Activated naive CD8-positive, alpha-beta T cell treated with anti-CD3 and anti-CD28 coated beads for 36 hours (primary cell): ENCODE data around the gene ACP5. TPM values are rescaled to one million over a fixed set of nuclear protein-coding genes. Genes with fewer than 3 reads are reported as not detected.
"Not testable (repeated sequence)": the region's sequence is repeated elsewhere in the genome, so short reads cannot be mapped to it uniquely, and the experiment has no call there.

Experiments used
- DNase-seq: peaks from one replicate; pipeline ENCODE4 v3.0.0; 2021
- H3K27ac Mint-ChIP-seq: one replicate; pipeline ENCODE4 v1.8.0; 2022; ENCODE audit warnings: mild to moderate bottlenecking, moderate library complexity, mixed read lengths
- H3K27me3 Mint-ChIP-seq: one replicate; pipeline ENCODE4 v1.8.0; 2022; ENCODE audit warnings: mild to moderate bottlenecking, mixed read lengths
- H3K36me3 Mint-ChIP-seq: one replicate; pipeline ENCODE4 v1.8.0; 2021; ENCODE audit warnings: mild to moderate bottlenecking, mixed read lengths
- H3K4me1 Mint-ChIP-seq: one replicate; pipeline ENCODE4 v1.8.0; 2021; ENCODE audit warnings: mixed read lengths
- H3K4me3 Mint-ChIP-seq: one replicate; pipeline ENCODE4 v1.8.0; 2022; ENCODE audit warnings: mild to moderate bottlenecking, moderate library complexity, mixed read lengths
- H3K9me3 Mint-ChIP-seq: one replicate; pipeline ENCODE4 v1.8.0; 2022; ENCODE audit warnings: mixed read lengths
- total RNA-seq, 2 experiments: library from RNA; stranded (reverse); gene quantifications; one replicate each; pipeline ENCODE4 v1.2.3, GENCODE V29; 2021

The ACP5 gene
- total RNA-seq, 2 experiments from 2014 or later, result 3.4 to 4.3 TPM

DNA sequence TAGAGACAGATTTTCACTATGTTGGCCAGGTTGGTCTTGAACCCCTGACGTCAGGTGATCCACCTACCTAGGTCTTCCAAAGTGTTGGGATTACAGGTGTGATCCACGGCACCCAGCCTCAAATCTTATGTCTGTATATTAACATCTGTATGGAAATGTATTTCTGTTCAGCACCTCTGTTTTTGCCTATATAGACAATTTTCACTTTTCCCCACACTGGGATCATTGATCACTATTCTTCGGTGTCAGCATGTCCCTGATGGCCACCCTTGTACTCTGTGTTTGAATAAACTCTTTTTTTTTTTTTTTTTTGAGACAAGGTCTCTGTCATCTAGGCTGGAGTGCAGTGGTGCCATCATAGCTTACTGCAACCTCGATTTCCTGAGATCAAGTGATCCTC is 16.6 kb upstream of the ACP5 start:
- Mint-ChIP-seq H3K9me3 (no peaks in the 10 kb centered on the region), H3K4me1 (peaks cover 10% of the 10 kb centered on the region), H3K4me3 (no peak overlapping the region), H3K27me3 (no peaks in the 10 kb centered on the region), H3K27ac (no peak overlapping the region), H3K36me3 (peaks cover 5% of the 10 kb centered on the region)
- no peak for DNase-seq

GRCh38 chr19:11587975-11588631 is 10.7 kb upstream of the ACP5 start:
- no peaks in the 10 kb centered on the region for H3K27me3 Mint-ChIP-seq
- H3K36me3 Mint-ChIP-seq, result no peaks in the 10 kb centered on the region
- peaks cover 10% of the 10 kb centered on the region for H3K4me1 Mint-ChIP-seq
- no peaks in the 10 kb centered on the region for H3K9me3 Mint-ChIP-seq
- DNase-seq, result no peak
- H3K27ac Mint-ChIP-seq, result no peak overlapping the region
- H3K4me3 Mint-ChIP-seq, result no peak overlapping the region

GRCh38 chr19:11587302-11587974 is 10.0 kb upstream of the ACP5 start:
- Mint-ChIP-seq H3K4me3 (no peak overlapping the region), H3K27me3 (no peaks in the 10 kb centered on the region), H3K27ac (no peak overlapping the region), H3K4me1 (peaks cover 10% of the 10 kb centered on the region), H3K36me3 (no peaks in the 10 kb centered on the region), H3K9me3 (no peaks in the 10 kb centered on the region)
- peak; percentile 78 for DNase-seq

DNA sequence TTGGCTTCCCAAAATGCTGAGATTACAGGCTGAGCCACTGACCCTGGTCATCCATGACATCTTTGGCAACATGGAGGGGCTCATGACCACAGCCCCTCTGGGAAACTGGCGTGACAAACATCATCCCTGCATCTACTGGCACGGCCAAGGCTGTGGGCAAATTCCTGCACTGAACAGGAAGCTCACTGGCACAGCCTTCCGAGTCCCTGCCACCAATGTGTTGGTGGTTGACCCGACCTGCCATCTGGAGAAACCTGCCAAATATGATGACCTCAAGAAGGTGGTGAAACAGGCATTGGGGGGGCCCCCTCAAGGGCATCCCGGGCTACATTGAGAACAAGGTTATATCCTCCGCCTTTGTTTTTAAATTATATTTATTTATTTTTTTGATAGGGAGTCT is 8.9 kb upstream of the ACP5 start:
- Mint-ChIP-seq H3K27me3 (no peaks in the 10 kb centered on the region), H3K27ac (no peak overlapping the region), H3K36me3 (no peaks in the 10 kb centered on the region), H3K4me1 (peaks cover 17% of the 10 kb centered on the region), H3K4me3 (no peak overlapping the region), H3K9me3 (no peaks in the 10 kb centered on the region)
- no peak for DNase-seq

- Mint-ChIP-seq H3K4me1 (peaks cover 26% of the 10 kb centered on the region), H3K9me3 (no peaks in the 10 kb centered on the region), H3K36me3 (no peaks in the 10 kb centered on the region), H3K27ac (peak overlapping the region; percentile 96), H3K27me3 (no peaks in the 10 kb centered on the region), H3K4me3 (peak overlapping the region; percentile 72)
- DNase-seq, result peak; percentile 57
Measured at GRCh38 chr19:11581740-11582139, 4.3 kb upstream of the ACP5 start.

- no peak for DNase-seq
- H3K27ac Mint-ChIP-seq, result no peak overlapping the region
- no peaks in the 10 kb centered on the region for H3K27me3 Mint-ChIP-seq
- no peak overlapping the region for H3K4me3 Mint-ChIP-seq
- peaks cover 26% of the 10 kb centered on the region for H3K4me1 Mint-ChIP-seq
- no peaks in the 10 kb centered on the region for H3K9me3 Mint-ChIP-seq
- no peaks in the 10 kb centered on the region for H3K36me3 Mint-ChIP-seq
Measured at GRCh38 chr19:11580116-11580515, 2.7 kb upstream of the ACP5 start.

- Mint-ChIP-seq H3K27ac (no peak overlapping the region), H3K9me3 (no peaks in the 10 kb centered on the region), H3K36me3 (no peaks in the 10 kb centered on the region), H3K4me1 (peaks cover 32% of the 10 kb centered on the region), H3K27me3 (no peaks in the 10 kb centered on the region), H3K4me3 (peak overlapping the region; percentile 59)
- DNase-seq, result peak; percentile 34
Measured at GRCh38 chr19:11578258-11579142, 1.1 kb upstream of the ACP5 start.

DNA sequence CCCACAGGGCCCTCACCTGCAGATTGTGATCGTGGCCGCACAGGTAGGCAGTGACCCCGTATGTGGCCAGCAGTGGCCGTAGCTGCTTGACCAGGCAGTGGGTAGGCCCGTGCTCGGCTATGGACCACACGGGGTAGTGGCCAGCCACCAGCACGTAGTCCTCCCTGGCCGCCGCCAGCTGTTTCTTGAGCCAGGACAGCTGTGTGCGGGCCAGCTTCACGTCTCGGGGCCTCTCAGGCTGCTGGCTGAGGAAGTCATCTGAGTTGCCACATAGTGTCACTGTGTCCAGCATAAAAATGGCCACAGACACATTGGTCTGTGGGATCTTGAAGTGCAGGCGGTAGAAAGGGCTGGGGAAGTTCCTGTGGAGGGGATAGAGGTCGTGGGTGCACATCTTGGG is 1.2 kb downstream of the ACP5 start:
- no peak overlapping the region for H3K4me3 Mint-ChIP-seq
- DNase-seq, result no peak
- no peak overlapping the region for H3K27ac Mint-ChIP-seq
- H3K9me3 Mint-ChIP-seq, result no peaks in the 10 kb centered on the region
- H3K27me3 Mint-ChIP-seq, result no peaks in the 10 kb centered on the region
- H3K4me1 Mint-ChIP-seq, result peaks cover 23% of the 10 kb centered on the region
- no peaks in the 10 kb centered on the region for H3K36me3 Mint-ChIP-seq

DNA sequence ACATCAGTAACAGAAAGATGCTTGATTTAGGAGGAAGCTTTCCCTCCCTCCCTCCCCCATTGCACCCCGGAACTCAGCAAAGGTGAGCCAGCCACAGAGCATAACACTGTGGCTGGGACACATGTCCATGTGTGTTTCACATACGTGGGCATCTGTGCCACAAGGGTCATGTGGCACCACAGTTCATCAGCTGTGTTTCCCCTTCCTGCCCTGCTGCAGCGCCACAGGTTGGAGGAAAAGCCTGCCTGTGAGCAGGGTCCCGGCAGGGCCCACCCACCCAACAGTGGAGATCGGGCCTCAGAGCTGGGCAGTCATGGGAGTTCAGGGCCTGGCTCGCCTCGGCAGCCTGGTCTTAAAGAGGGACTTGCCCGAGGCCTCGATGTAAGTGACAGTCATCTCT is 2.8 kb downstream of the ACP5 start:
- Mint-ChIP-seq H3K4me1 (peaks cover 14% of the 10 kb centered on the region), H3K4me3 (no peak overlapping the region), H3K27ac (no peak overlapping the region), H3K9me3 (no peaks in the 10 kb centered on the region), H3K36me3 (no peaks in the 10 kb centered on the region), H3K27me3 (no peaks in the 10 kb centered on the region)
- DNase-seq, result no peak

- not testable (repeated sequence) for H3K36me3 Mint-ChIP-seq, H3K9me3 Mint-ChIP-seq, H3K4me3 Mint-ChIP-seq, H3K27me3 Mint-ChIP-seq, H3K27ac Mint-ChIP-seq, DNase-seq
- H3K4me1 Mint-ChIP-seq, result peaks cover 12% of the 10 kb centered on the region
Measured at GRCh38 chr19:11573763-11574162, 3.7 kb downstream of the ACP5 start.

DNA sequence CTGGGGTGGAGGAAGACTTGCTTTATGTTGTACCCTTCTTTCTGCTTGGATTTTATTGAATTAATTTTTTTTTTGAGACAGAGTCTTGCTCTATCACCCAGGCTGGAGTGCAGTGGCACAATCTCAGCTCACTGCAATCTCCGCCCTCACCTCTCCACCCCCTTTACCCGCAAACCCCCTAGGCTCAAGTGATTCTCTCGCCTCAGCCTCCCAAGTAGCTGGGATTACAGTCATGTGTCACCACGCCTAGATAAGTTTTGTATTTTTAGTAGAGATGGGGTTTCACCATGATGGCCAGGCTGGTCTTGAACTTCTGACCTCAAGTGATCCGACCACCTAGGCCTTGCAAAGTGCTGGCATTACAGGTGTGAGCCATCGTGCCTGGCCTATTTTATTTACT is 4.1 kb downstream of the ACP5 start:
- H3K9me3 Mint-ChIP-seq, DNase-seq, H3K27ac Mint-ChIP-seq, H3K27me3 Mint-ChIP-seq, H3K36me3 Mint-ChIP-seq, H3K4me3 Mint-ChIP-seq: not testable (repeated sequence)
- peaks cover 12% of the 10 kb centered on the region for H3K4me1 Mint-ChIP-seq

DNA sequence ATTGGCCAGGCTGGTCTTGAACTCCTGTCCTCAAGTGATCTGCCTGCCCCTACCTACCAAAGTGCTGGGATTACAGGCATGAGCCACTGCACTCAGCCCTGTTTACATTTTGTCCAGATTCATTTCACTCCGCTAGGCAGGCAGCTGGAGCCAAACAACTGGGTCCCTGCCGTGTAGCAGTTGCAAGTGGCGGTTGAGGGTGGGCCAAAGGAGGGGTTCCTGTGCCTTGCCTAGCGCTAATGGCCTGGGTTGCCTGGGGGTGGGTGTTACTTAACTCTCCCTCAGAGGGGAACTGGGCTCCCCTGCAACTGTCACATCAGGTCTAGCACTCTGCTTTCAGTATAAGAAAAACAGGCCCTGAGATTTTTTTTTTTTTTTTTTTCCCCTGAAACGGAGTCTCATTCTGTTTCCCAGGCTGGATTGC is 7.4 kb downstream of the ACP5 start:
- no peaks in the 10 kb centered on the region for H3K27me3 Mint-ChIP-seq
- no peak overlapping the region for H3K27ac Mint-ChIP-seq
- peaks cover 10% of the 10 kb centered on the region for H3K4me1 Mint-ChIP-seq
- H3K9me3 Mint-ChIP-seq, result no peaks in the 10 kb centered on the region
- peaks cover 5% of the 10 kb centered on the region for H3K36me3 Mint-ChIP-seq
- no peak for DNase-seq
- no peak overlapping the region for H3K4me3 Mint-ChIP-seq

DNA sequence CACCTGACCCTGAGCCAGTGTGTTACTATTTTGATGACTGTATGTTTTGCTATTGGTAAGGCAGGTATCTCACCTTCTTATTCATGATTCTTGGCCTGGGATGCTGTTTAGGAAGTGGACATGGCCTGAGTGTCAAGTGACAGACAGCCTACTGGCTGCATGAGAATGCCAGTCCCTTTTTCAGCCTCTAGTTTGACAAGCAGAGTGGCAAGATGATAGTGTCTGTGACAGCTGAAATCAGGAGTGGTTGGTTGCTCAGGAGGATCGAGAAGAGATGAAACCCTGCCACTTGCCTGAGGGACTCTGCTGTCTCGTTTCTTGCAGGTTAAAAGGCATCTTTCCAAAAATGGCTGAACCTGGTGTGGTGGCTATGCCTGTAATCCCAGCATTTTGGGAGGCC is 11.3 kb downstream of the ACP5 start:
- peaks cover 5% of the 10 kb centered on the region for H3K36me3 Mint-ChIP-seq
- no peak overlapping the region for H3K4me3 Mint-ChIP-seq
- peaks cover 5% of the 10 kb centered on the region for H3K4me1 Mint-ChIP-seq
- no peak for DNase-seq
- H3K27me3 Mint-ChIP-seq, result no peaks in the 10 kb centered on the region
- no peak overlapping the region for H3K27ac Mint-ChIP-seq
- no peaks in the 10 kb centered on the region for H3K9me3 Mint-ChIP-seq

DNA sequence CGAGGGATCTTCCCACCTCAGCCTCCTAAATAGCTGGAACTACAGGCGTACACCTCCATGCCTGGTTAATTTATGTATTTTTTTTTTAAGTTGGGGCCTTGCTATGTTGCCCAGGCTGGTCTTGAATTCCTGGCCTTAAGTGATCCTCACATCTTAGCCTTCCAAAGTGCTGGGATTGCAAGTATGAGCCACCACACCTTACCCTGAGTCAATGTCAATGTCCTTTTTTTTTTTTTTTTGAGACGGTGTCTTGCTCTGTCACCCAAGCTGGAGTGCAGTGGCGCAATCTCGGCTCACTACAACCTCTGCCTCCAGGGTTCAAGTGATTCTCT is 11.8 kb downstream of the ACP5 start:
- H3K9me3 Mint-ChIP-seq, H3K27ac Mint-ChIP-seq, H3K36me3 Mint-ChIP-seq, H3K4me1 Mint-ChIP-seq, H3K27me3 Mint-ChIP-seq, H3K4me3 Mint-ChIP-seq, DNase-seq: not testable (repeated sequence)

- not testable (repeated sequence) for H3K27ac Mint-ChIP-seq, H3K27me3 Mint-ChIP-seq, H3K4me3 Mint-ChIP-seq, H3K36me3 Mint-ChIP-seq, H3K9me3 Mint-ChIP-seq, DNase-seq
- H3K4me1 Mint-ChIP-seq, result peaks cover 16% of the 10 kb centered on the region
Measured at GRCh38 chr19:11564082-11564807, 13.2 kb downstream of the ACP5 start.
